CD4-positive, alpha-beta T cell treated with Interleukin-12 subunit alpha and Interleukin-12 subunit beta, for 1 hour (primary cell): Measurements from ENCODE around the gene NEU2.

Experiments
- DNase-seq: peaks from one replicate; pipeline ENCODE4 v3.0.0-alpha.2; 2020

The NEU2 gene

GRCh38 chr2:233032551-233033320 lies at the start of gene NEU2:
NEU2 (plus strand) TSS chr2:233032672; CDS start chr2:233032672, 0 bp downstream.
- no peak for DNase-seq

- DNase-seq: no peak
Observed at GRCh38 chr2:232982926-232983668, 49.4 kb upstream of the NEU2 start.

DNA sequence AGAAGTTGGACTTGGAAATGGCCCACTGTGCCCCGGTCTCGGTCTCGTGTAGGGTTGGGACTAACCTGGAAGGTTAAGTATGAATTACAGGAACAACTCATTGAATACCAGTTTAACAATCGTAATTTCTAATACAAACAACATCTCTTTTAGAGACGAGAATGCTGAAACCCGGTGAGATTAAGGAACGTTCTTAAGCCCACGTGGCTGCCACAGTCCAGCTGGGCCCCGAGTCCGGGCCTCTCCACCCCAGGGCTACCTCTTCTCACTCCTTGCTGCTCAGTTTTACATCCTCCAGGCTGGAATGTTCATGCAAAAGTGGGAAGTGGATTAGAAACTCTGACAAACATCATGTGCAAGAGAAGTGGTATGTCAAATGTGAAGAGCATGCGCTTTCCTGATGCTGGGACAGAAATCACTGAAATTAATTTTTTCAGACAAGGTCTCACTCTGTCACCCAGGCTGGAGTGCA lies 48.8 kb upstream of the NEU2 start:
- no peak for DNase-seq

GRCh38 chr2:232984451-232985207 lies 47.8 kb upstream of the NEU2 start:
- no peak for DNase-seq

GRCh38 chr2:232986155-232986554 lies 46.3 kb upstream of the NEU2 start:
- no peak for DNase-seq

GRCh38 chr2:232993231-232993821 lies 39.1 kb upstream of the NEU2 start:
- no peak for DNase-seq

- DNase-seq: no peak
Observed at GRCh38 chr2:232994446-232994845, 38.0 kb upstream of the NEU2 start.

- DNase-seq: no peak
Observed at GRCh38 chr2:232997749-232998665, 34.5 kb upstream of the NEU2 start.

- DNase-seq: no peak
Observed at GRCh38 chr2:232998666-232998985, 33.8 kb upstream of the NEU2 start.

DNA sequence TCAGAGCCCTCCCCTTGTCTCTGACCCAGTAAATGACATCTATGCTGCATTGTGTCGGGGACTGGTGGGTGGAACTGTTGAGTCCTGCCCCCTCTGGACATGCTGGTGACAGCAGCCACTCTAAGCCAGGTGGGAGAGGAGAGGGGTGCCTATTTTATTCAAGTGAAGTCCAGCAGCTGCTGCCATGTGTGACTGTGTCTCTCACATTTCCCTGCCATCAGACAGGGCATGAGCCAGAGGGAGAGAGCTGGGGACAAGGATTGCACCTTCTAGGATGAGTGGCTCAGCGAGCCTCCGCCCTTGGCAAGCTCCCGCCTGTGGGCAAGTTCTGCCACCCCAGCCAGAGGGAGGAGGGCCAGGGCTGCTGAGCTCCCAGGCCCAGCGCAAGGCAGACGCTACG lies 33.1 kb upstream of the NEU2 start:
- no peak for DNase-seq

DNA sequence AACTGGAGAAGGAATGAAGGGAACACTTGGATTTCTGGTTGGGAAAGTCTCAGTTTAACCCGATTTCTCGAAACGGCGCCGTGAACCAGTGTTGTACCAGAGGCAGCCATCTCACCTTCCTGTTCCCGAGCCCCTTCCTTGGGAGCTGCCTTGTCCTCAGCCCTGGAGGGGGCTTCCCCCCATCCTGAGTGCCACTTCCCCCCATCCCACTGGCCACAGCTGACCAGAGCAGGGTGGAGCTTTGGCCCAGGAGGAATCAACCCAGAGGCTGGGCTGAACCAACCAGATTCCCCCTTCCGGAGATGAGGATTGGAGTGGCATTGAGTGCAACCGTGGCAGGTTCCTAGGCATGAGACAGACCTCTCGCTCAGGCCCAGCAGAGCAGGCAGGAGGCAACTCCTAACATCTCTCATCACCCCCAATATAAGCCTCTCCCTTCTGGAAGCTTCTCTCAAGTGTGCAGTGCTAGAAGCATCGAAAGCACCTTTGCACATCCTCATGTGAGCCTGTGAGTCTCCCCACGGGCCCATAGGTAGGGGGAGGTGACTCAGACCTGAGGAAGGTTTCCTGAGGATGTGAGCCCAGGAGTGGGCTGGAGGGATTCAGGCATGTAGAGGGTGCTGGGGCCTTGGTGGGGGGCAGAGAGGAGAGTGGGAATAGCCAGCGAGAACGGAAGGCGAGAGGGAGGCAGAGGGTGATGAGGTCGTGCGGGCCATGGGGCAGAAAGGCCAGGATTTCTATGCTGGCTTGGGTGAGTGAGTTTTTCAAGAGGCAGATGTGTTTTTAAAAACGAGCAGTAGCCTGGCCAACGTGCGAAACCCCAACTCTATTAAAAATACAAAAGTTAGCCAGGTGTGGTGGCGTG lies 31.4 kb upstream of the NEU2 start:
- no peak for DNase-seq

DNA sequence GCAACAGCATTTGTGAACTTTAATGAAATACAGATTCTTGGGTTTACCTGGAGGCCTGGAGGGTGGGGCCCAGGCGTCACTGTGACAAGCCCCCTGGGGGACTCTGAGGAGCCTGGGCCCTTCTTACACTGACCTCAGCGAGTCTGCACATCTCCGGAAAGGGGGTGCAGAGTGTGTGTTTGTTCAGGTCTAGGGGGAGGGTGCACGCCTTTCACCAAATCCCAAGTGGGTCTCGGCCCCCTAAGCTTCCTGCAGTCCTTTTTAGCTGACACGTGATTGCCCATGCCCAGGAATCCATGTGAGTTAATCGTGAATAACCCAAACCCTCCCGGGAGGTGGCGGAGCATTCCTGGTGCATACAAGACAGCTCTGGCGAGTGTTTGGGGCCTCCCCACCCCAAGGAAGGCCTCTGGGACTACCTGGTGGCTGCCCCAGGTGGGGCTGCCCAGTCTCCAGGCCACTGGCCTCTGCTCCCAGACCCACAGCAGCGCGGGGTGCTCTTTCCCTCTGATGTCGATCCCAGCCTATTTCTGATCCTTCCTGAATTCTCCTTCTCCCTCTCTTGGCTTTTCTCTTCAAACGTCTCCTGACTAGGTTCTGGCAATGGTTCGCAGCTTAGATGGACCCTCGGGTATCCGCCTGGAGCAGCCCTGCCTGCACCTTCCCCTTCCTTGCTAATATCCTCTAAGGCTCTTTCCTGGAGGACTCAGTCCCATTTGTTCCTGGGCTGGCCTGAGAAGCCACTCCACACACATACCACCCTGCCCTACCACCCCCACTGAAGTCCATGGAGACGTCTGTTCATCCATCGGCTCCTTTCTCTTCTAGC lies 29.4 kb upstream of the NEU2 start:
- DNase-seq: no peak

GRCh38 chr2:233003658-233004555 lies 28.6 kb upstream of the NEU2 start:
- no peak for DNase-seq

DNA sequence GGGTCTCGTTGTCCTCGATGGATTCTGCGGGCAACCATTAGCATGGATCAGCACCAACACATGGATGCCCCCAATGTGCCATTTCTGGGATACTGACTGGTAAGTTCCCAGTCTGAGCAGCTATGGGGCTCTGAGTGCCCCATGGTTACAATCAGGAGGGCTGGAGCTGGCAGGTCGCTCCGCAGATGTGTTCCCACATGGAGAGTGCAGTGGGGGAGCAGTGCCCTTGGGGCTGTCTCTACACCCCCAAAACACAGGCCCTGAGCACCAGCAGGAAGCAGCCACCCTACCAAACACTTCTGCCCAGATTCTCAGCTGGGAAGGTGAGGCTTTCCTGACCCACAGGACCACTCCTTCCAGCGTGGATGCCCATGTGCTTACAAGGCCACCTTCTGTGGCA lies 27.4 kb upstream of the NEU2 start:
- no peak for DNase-seq

DNA sequence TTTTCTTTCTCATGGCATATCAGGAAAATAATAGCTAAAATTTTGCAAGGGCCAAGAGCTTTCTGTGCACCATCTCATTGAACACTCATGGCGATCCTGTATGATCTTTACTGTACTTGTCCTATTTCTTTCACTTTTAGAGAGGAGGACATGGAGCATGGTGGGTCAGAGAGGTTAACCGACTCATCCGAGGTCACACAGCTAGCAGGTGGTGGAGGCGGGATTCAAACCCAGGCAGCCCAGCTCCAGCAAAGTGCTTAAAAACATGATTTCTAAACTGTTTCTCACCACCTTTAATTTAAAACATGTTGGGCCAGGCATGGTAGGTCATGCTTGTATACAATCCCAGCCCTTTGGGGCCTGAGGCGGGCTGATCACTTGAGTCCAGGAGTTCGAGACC lies 25.8 kb upstream of the NEU2 start:
- DNase-seq: no peak

DNA sequence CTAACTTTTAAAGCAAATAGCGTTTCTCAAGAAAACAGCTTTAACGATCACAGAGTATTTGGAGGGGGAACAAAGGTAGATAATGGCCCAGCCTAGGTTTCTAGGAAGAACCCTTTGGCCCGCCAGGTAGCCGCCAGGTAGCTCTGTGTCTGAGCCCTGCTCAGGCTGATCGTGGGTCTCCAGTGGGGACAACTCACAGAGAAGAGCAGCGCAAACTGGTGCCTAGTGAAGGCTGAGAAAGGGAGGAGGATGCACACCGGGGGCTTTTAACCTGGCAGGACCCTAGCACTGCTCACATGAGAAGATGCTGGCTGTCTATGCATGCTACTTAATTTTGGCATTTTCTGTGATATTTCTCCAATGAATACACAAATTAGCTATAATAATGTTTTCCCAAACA lies 25.2 kb upstream of the NEU2 start:
- DNase-seq: no peak

DNA sequence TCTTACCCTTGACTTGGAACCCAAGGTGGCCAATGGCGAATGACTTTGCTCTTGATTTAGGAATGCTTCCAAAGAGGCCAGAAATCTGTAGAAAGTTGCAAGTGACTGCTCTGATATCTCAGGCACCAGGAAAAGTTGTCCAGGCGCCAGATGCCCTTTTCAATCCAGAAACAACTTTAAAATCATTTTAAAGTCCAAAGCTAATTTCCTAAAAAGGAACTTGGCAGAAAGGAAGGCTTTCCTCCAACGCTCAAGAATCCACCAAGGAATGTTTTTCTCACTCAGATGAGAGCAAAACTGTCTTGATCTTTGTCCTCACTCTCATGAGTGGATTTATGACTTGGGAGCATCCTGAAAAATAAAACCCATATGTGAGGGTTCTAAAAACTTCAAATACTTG lies 24.7 kb upstream of the NEU2 start:
- DNase-seq: no peak

DNA sequence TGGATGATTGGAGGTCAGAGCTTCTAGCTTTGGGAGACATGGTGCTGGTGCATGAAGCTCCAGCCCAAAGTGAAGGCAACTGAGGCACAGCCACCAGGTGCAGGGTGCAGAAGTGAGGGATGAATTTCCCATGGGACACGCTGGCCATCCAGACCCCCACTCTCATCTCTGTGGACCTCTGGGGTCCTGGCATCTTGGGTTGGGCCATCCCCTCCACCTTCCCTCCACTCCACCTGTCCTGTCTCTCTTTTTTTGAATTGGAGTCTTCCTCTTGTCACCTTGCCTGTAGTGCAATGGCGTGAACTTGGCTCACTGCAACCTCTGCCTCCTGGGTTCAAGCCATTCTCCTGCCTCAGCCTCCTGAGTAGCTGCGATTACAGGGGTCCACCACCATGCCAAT lies 22.8 kb upstream of the NEU2 start:
- DNase-seq: no peak

GRCh38 chr2:233010569-233011267 lies 21.8 kb upstream of the NEU2 start:
- no peak for DNase-seq
